Measurements from ENCODE around the gene LRRC46.

The LRRC46 gene

GRCh38 chr17:47879776-47880454 lies 48.4 kb downstream of the LRRC46 start:
- Histone ChIP-seq H2AFZ (ENCODE audit: low read depth, low read length) (no peak overlapping the region), H3K27ac (ENCODE audit: low read length, poor library complexity, severe bottlenecking) (no peak overlapping the region), H3K4ac (ENCODE audit: low read depth in 1 of 2, low read length in 2 of 2) (no peak overlapping the region), H3K23ac (ENCODE audit: low read length in 2 of 2) (peak overlapping the region in 1 of 2 experiments; percentile 42), H3K27me3 (ENCODE audit: control insufficient read depth in 1 of 2, insufficient read depth in 1 of 2, low read length in 2 of 2) (peaks cover 10 to 77% of the 10 kb centered on the region in 2 experiments), H2BK12ac (ENCODE audit: low read length in 2 of 2) (peak overlapping the region in 1 of 2 experiments; percentile 87), H3K79me1 (replicated peaks; ENCODE audit: low read length, poor library complexity, severe bottlenecking) (no peaks in the 10 kb centered on the region), H3K9ac (ENCODE audit: low read length) (no peak overlapping the region), H3K9me3 (ENCODE audit: control insufficient read depth, low read length) (no peaks in the 10 kb centered on the region), H2BK15ac (ENCODE audit: low read depth, poor library complexity, severe bottlenecking) (no peak overlapping the region), H2AK5ac (ENCODE audit: low read length, severe bottlenecking) (no peak overlapping the region), H2BK120ac (ENCODE audit: low read depth, low read length) (no peak overlapping the region), H3K4me2 (ENCODE audit: low read length, poor library complexity, severe bottlenecking) (no peak overlapping the region), H3K18ac (ENCODE audit: low read depth in 1 of 2, low read length in 2 of 2) (peak overlapping the region in 1 of 2 experiments; percentile 11), H2BK5ac (ENCODE audit: low read depth, low read length, poor library complexity, severe bottlenecking) (no peak overlapping the region), H3K4me1 (ENCODE audit: control insufficient read depth, insufficient read depth, low read depth, low read length) (peaks cover 4% of the 10 kb centered on the region), H3K4me3 (ENCODE audit: insufficient read depth in 1 of 2, low read depth in 1 of 2, low read length in 2 of 2) (no peak overlapping the region), H3K14ac (ENCODE audit: low read length in 2 of 2) (no peak overlapping the region), H4K91ac (ENCODE audit: low read length) (no peak overlapping the region), H3K36me3 (ENCODE audit: control insufficient read depth in 1 of 2, insufficient read depth in 2 of 2, low read depth in 1 of 2, low read length in 2 of 2) (no peaks in the 10 kb centered on the region), H4K8ac (ENCODE audit: low read length) (no peak overlapping the region)
- DNase-seq: no peak
- 85% methylated on average over 6 of the region's 8 CpGs for WGBS

- Histone ChIP-seq H3K4ac (ENCODE audit: low read depth in 1 of 2, low read length in 2 of 2) (no peak overlapping the region), H2BK120ac (ENCODE audit: low read depth, low read length) (no peak overlapping the region), H3K36me3 (ENCODE audit: control insufficient read depth in 1 of 2, insufficient read depth in 2 of 2, low read depth in 1 of 2, low read length in 2 of 2) (no peaks in the 10 kb centered on the region), H3K9me3 (ENCODE audit: control insufficient read depth, low read length) (no peaks in the 10 kb centered on the region), H3K27me3 (ENCODE audit: control insufficient read depth in 1 of 2, insufficient read depth in 1 of 2, low read length in 2 of 2) (peaks cover 0 to 73% of the 10 kb centered on the region in 2 experiments), H2BK15ac (ENCODE audit: low read depth, poor library complexity, severe bottlenecking) (no peak overlapping the region), H2AFZ (ENCODE audit: low read depth, low read length) (no peak overlapping the region), H3K79me1 (replicated peaks; ENCODE audit: low read length, poor library complexity, severe bottlenecking) (no peaks in the 10 kb centered on the region), H2BK5ac (ENCODE audit: low read depth, low read length, poor library complexity, severe bottlenecking) (no peak overlapping the region), H3K14ac (ENCODE audit: low read length in 2 of 2) (no peak overlapping the region), H3K4me3 (ENCODE audit: insufficient read depth in 1 of 2, low read depth in 1 of 2, low read length in 2 of 2) (peak overlapping the region in 1 of 2 experiments; percentile 67), H2BK12ac (ENCODE audit: low read length in 2 of 2) (no peak overlapping the region), H3K9ac (ENCODE audit: low read length) (peak overlapping the region; percentile 58), H2AK5ac (ENCODE audit: low read length, severe bottlenecking) (no peak overlapping the region), H4K8ac (ENCODE audit: low read length) (peak overlapping the region; percentile 50), H3K23ac (ENCODE audit: low read length in 2 of 2) (no peak overlapping the region), H3K4me1 (ENCODE audit: control insufficient read depth, insufficient read depth, low read depth, low read length) (no peaks in the 10 kb centered on the region), H4K91ac (ENCODE audit: low read length) (peak overlapping the region; percentile 27), H3K4me2 (ENCODE audit: low read length, poor library complexity, severe bottlenecking) (no peak overlapping the region), H3K27ac (ENCODE audit: low read length, poor library complexity, severe bottlenecking) (no peak overlapping the region), H3K18ac (ENCODE audit: low read depth in 1 of 2, low read length in 2 of 2) (peak overlapping the region in 1 of 2 experiments; percentile 25)
- WGBS: 62% methylated on average over 7 of the region's 7 CpGs
- peak; percentile 54 for DNase-seq
Measured at GRCh38 chr17:47882247-47882646, 50.8 kb downstream of the LRRC46 start.

- DNase-seq: no peak
- H2BK5ac ChIP-seq (ENCODE audit: low read depth, low read length, poor library complexity, severe bottlenecking): no peak overlapping the region
- no peak overlapping the region for H2BK15ac ChIP-seq (ENCODE audit: low read depth, poor library complexity, severe bottlenecking)
- H2BK12ac ChIP-seq (ENCODE audit: low read length in 2 of 2): peak overlapping the region in 1 of 2 experiments; percentile 14
- H3K4ac ChIP-seq (ENCODE audit: low read depth in 1 of 2, low read length in 2 of 2): no peak overlapping the region
- no peaks in the 10 kb centered on the region for H3K4me1 ChIP-seq (ENCODE audit: control insufficient read depth, insufficient read depth, low read depth, low read length)
- H3K23ac ChIP-seq (ENCODE audit: low read length in 2 of 2): no peak overlapping the region
- H3K79me1 ChIP-seq (replicated peaks; ENCODE audit: low read length, poor library complexity, severe bottlenecking): no peaks in the 10 kb centered on the region
- no peak overlapping the region for H3K27ac ChIP-seq (ENCODE audit: low read length, poor library complexity, severe bottlenecking)
- no peaks in the 10 kb centered on the region for H3K9me3 ChIP-seq (ENCODE audit: control insufficient read depth, low read length)
- no peak overlapping the region for H3K4me2 ChIP-seq (ENCODE audit: low read length, poor library complexity, severe bottlenecking)
- H3K14ac ChIP-seq (ENCODE audit: low read length in 2 of 2): no peak overlapping the region
- H2BK120ac ChIP-seq (ENCODE audit: low read depth, low read length): no peak overlapping the region
- 96% methylated on average over 8 of the region's 9 CpGs for WGBS
- peak overlapping the region in 1 of 2 experiments; percentile 67 for H3K4me3 ChIP-seq (ENCODE audit: insufficient read depth in 1 of 2, low read depth in 1 of 2, low read length in 2 of 2)
- no peak overlapping the region for H3K18ac ChIP-seq (ENCODE audit: low read depth in 1 of 2, low read length in 2 of 2)
- peaks cover 0 to 66% of the 10 kb centered on the region in 2 experiments for H3K27me3 ChIP-seq (ENCODE audit: control insufficient read depth in 1 of 2, insufficient read depth in 1 of 2, low read length in 2 of 2)
- H4K91ac ChIP-seq (ENCODE audit: low read length): peak overlapping the region; percentile 67
- H4K8ac ChIP-seq (ENCODE audit: low read length): peak overlapping the region; percentile 64
- H3K36me3 ChIP-seq (ENCODE audit: control insufficient read depth in 1 of 2, insufficient read depth in 2 of 2, low read depth in 1 of 2, low read length in 2 of 2): no peaks in the 10 kb centered on the region
- H2AFZ ChIP-seq (ENCODE audit: low read depth, low read length): no peak overlapping the region
- H2AK5ac ChIP-seq (ENCODE audit: low read length, severe bottlenecking): no peak overlapping the region
- peak overlapping the region; percentile 58 for H3K9ac ChIP-seq (ENCODE audit: low read length)
Measured at GRCh38 chr17:47882695-47883588, 51.5 kb downstream of the LRRC46 start.

Measured in mesenchymal stem cell (in vitro differentiated cells and primary cell).